Colonic mucosa (tissue), 4 donors: Measurements from ENCODE around the gene NDUFA12. TPM values are rescaled to one million over a fixed set of nuclear protein-coding genes. Genes with fewer than 3 reads are reported as not detected.

Source experiments
- DNase-seq: peaks from one replicate; pipeline ENCODE4 v3.0.0-alpha.2; 2020
- H3K27ac ChIP-seq: fragments of 200-600 bp; one replicate; pipeline ENCODE4 v1.8.0; 2021
- H3K27me3 ChIP-seq: fragments of 200-600 bp; one replicate; pipeline ENCODE4 v1.8.0; 2021
- H3K36me3 ChIP-seq: fragments of 200-600 bp; one replicate; pipeline ENCODE4 v1.8.0; 2021
- H3K4me1 ChIP-seq: fragments of 200-600 bp; one replicate; pipeline ENCODE4 v1.8.0; 2021; ENCODE audit warnings: mild to moderate bottlenecking
- H3K4me3 ChIP-seq: fragments of 200-600 bp; one replicate; pipeline ENCODE4 v1.8.0; 2021
- H3K9ac ChIP-seq, 2 donors: one replicate each; pipeline ENCODE4 v1.7.0; 2013; ENCODE audit warnings: control low read depth in 2 of 2, low read depth in 2 of 2, low read length in 2 of 2
- H3K9me3 ChIP-seq: fragments of 200-600 bp; one replicate; pipeline ENCODE4 v1.8.0; 2021
- intact Hi-C: fragments of 100-400 bp; cut with DNase I; formaldehyde crosslinking; loops from one replicate; pipeline ENCODE4 v1.14.1; 2022
- total RNA-seq, 2 donors: library from RNA; stranded (reverse); fragmentation: NEBNext Ultra II Directional in 1 of 2; extraction: Animal tissue kit (Norgen Biotek cat#: 25700) in 1 of 2; gene quantifications; one replicate each; pipeline ENCODE4 v1.2.1, GENCODE V29; 2021
- TF ChIP-seq, protein P1 (sequence below): fragments of 200-600 bp; IDR thresholded peaks from one replicate; pipeline ENCODE4 v1.8.0; 2022; ENCODE audit warnings: antibody characterized with exemption, mild to moderate bottlenecking
- donor health status: healthy.
- donor health status: DM: no; HTN: no; CAD: no.
- donor health status: DM: no; HTN: no; CAD: no.

NDUFA12 gene
- total RNA-seq, 2 donors from 2014 or later = 136 to 151 TPM

DNA sequence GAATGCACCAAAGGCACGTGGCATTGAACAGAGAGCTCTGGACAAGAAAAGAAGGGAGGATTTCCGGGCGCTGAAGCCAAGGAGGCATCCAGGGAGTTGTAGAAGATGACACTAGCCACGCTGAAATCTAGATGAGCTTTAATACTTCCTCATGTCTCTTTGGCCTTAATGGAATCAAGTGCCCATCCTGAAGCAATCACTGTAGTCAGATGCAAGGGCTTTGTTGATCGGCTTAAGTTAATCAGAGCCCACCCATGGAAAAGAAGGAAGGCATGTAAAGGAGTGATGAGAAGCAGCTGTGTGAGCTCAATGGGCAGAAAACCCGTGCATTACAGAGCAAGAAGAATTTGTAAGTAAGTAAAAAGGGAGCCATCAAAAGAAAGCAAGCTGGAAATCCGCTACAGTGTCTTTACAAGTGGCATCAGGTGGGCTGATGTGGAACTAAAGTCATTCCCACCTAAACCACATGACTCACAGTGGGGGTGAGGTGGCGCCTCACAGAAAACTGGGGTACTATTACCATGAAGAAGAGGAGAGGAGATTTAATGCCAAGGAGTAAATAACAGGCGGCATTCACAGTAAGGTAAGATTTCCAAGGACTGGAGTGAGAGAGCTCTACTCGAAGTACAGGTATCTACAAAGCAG, 48.4 kb downstream of the NDUFA12 start:
- H3K27me3 ChIP-seq = no peaks in the 10 kb centered on the region
- DNase-seq = no peak
- intact Hi-C loops = no loop called here
- no peaks in the 10 kb centered on the region for H3K36me3 ChIP-seq
- TF ChIP-seq, protein P1, sequence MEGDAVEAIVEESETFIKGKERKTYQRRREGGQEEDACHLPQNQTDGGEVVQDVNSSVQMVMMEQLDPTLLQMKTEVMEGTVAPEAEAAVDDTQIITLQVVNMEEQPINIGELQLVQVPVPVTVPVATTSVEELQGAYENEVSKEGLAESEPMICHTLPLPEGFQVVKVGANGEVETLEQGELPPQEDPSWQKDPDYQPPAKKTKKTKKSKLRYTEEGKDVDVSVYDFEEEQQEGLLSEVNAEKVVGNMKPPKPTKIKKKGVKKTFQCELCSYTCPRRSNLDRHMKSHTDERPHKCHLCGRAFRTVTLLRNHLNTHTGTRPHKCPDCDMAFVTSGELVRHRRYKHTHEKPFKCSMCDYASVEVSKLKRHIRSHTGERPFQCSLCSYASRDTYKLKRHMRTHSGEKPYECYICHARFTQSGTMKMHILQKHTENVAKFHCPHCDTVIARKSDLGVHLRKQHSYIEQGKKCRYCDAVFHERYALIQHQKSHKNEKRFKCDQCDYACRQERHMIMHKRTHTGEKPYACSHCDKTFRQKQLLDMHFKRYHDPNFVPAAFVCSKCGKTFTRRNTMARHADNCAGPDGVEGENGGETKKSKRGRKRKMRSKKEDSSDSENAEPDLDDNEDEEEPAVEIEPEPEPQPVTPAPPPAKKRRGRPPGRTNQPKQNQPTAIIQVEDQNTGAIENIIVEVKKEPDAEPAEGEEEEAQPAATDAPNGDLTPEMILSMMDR = no peak
- H3K27ac ChIP-seq = no peak overlapping the region
- no peaks in the 10 kb centered on the region for H3K9me3 ChIP-seq
- no peak overlapping the region for H3K9ac ChIP-seq
- no peak overlapping the region for H3K4me3 ChIP-seq
- H3K4me1 ChIP-seq = no peaks in the 10 kb centered on the region

DNA sequence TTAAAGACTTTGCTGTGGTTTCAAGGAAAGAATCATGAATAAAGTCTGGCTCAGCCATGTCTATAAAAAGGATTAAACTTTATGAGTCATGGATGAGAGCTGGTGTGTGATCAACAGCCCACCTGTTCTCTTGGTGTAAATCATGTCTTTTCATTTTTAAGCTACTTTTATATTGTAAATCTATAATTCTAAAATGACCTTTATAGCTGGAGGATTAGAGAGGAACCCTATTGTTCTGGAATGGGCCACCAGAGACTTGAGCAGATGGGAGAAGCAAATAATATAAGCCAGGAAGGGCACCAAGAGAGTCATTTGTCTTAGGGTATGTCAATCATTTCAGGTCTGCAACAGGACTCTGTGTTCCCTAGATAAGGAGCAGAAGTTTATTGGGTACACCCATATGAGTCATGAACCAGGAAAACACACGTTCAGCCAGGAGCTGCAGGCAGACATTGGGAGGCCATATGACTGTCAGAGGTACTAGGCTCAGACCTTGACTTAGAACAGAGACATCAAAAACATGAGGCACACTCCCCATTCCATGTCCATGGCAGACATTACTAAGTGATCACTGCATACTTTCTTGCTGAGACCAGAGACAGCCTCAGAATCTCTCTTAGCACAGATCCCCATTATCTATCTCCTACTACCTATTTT, 49.3 kb downstream of the NDUFA12 start:
- intact Hi-C loops = no loop called here
- no peaks in the 10 kb centered on the region for H3K27me3 ChIP-seq
- H3K4me3 ChIP-seq = no peak overlapping the region
- H3K4me1 ChIP-seq = no peaks in the 10 kb centered on the region
- TF ChIP-seq, protein P1 = no peak
- peak; percentile 55 for DNase-seq
- peak overlapping the region; percentile 68 for H3K27ac ChIP-seq
- H3K9ac ChIP-seq = no peak overlapping the region
- H3K36me3 ChIP-seq = no peaks in the 10 kb centered on the region
- no peaks in the 10 kb centered on the region for H3K9me3 ChIP-seq

DNA sequence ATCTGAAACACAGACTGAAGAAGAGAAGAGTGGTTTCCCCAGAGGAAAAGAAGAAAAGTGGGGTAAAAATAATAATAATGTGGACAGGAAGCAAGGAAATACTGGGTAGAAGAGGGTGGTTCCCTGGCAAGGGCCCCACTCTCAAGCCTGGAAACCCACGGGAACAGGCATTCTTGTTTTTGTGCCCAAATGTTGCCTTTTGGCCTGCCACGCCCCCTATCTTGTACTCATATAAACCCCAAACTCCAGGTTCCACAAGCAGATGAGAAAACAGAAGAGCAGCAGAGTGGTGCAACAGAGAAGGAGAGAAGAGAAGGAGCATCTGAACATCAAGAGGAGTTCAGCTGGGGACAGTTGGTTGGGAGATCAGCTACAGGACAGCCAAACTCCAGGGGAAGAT, 51.2 kb downstream of the NDUFA12 start:
- DNase-seq = no peak
- no peak overlapping the region for H3K27ac ChIP-seq

DNA sequence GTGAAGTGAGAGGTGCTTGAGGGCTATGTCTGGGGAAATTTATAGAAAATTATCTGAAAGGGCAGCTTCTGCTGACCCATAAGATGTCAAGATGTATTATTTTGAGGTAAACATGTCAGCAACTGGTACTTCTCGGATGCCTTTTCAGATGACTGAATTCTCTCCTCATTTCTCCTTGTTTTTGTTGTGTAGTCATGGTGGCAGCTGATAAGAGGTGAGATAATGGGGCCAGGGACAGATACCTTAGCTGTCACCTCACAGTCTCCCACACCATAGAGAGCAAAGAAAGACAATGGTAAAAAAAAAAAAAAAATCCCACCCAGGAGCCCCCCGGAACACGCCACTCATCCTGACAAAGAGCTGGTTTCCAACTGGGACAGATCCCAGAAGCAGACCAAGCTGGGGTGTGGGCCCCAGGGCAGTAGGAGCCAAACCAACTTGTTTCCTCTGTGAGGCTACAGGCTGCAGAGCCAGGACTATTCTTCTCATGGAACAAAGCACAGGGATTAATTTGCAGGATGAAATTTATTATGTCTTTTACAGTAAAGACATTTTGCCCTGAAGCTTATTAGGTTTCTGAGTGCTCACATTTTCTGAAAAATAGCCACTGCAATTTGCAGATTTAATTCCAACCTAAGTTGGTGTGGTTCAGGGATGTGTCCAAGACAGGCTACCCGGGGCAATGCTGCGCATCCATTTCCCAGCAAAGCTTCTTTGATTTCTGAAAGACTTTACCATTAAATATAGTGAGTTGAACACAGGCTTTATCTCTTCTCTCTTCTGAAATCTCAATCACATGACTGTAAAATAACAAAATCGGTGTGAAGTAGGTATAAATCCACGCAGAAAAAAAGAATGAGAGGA, 52.2 kb downstream of the NDUFA12 start:
- Histone ChIP-seq H3K4me3 (no peak overlapping the region), H3K9me3 (no peaks in the 10 kb centered on the region), H3K36me3 (no peaks in the 10 kb centered on the region), H3K27ac (no peak overlapping the region), H3K9ac (no peak overlapping the region), H3K27me3 (no peaks in the 10 kb centered on the region), H3K4me1 (no peaks in the 10 kb centered on the region)
- DNase-seq = no peak
- TF ChIP-seq, protein P1 = no peak
- intact Hi-C loops = no loop called here

More for the DNA sequence above, 51.2 kb downstream of the NDUFA12 start:
- Histone ChIP-seq H3K4me3 (no peak overlapping the region), H3K9ac (no peak overlapping the region), H3K36me3 (no peaks in the 10 kb centered on the region), H3K9me3 (no peaks in the 10 kb centered on the region), H3K27me3 (no peaks in the 10 kb centered on the region), H3K4me1 (no peaks in the 10 kb centered on the region)
- TF ChIP-seq, protein P1 = no peak
- intact Hi-C loops = no loop called here

DNA sequence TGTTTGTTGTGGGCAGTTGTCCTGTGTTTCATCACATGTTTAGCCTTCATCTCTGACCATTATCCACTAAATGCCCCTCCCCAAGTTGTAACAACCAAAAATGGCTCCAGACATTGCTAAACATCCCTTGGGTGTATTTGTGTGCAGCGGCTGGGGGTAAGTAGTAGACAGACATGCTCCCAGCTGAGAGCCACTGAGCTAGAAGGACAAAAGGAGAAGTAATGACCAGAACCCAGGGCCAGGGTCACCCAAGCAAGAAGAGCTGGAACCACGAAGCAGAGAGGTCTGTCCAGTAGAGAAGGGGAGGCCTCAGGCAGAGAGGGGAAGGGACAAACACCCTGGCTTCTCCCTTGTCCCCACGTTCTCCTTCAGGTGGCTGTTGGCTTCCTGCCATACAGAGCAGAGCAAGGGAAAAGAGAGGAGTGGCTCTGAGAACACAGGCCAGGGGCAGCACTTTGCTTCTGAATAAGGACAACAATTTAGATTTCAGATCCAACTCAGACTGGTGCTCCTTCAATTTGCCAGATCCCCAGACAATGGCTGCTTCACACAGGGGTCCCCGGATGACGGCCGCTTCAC, 55.2 kb downstream of the NDUFA12 start:
- intact Hi-C loops = no loop called here
- Histone ChIP-seq H3K27ac (no peak overlapping the region), H3K9me3 (no peaks in the 10 kb centered on the region), H3K36me3 (no peaks in the 10 kb centered on the region), H3K4me3 (no peak overlapping the region), H3K27me3 (no peaks in the 10 kb centered on the region), H3K4me1 (no peaks in the 10 kb centered on the region), H3K9ac (no peak overlapping the region)
- TF ChIP-seq, protein P1 = no peak
- DNase-seq = no peak
